Measurements from ENCODE around the gene RAB4A. TPM values are rescaled to one million over a fixed set of nuclear protein-coding genes. Genes with fewer than 3 reads are reported as not detected.

The RAB4A gene
- total and polyA plus RNA-seq, 3 experiments from 2014 or later = 24.4 to 34.9 (median 32.2) TPM

GRCh38 chr1:229339086-229339485 is 68.2 kb downstream of the RAB4A start:
- POLR2A ChIA-PET = interaction anchor here (0.6 kb wide), 1 partner anchor 728 kb away, joined by 3 read pairs; the partner anchor contains the start of gene GALNT2
- DNase-seq = no peak

GRCh38 chr1:229339520-229339919 is 68.6 kb downstream of the RAB4A start:
- H3K4me3 Mint-ChIP-seq = peak overlapping the region; percentile 10 to 93 (median 67)
- no peaks in the 10 kb centered on the region for H3K9me3 ChIP-seq (ENCODE audit: low read length)
- H3K4me1 ChIP-seq (ENCODE audit: insufficient read depth, low read length) = peaks cover 14% of the 10 kb centered on the region
- no peak overlapping the region for H3K4me3 ChIP-seq (ENCODE audit: low read length)
- peaks cover 4 to 19% (median 10%) of the 10 kb centered on the region in 3 donors for H3K36me3 Mint-ChIP-seq
- no peak for DNase-seq
- peaks cover 0 to 2% of the 10 kb centered on the region in 2 donors for H3K27me3 Mint-ChIP-seq
- H3K27me3 ChIP-seq (ENCODE audit: insufficient read depth, low read length, poor library complexity, severe bottlenecking) = no peaks in the 10 kb centered on the region
- H3K9me3 Mint-ChIP-seq = no peaks in the 10 kb centered on the region
- ChIA-PET CTCF (interaction anchor here (2.1 kb wide), 1 partner anchor 82 kb away, joined by 6 read pairs; no protein-coding TSS in a partner anchor), POLR2A (no interaction called here)
- peaks cover 43 to 68% (median 47%) of the 10 kb centered on the region in 3 donors for H3K4me1 Mint-ChIP-seq
- peak overlapping the region; percentile 0 to 85 (median 39) for H3K27ac Mint-ChIP-seq
- no peak overlapping the region for H3K27ac ChIP-seq (ENCODE audit: low read depth, low read length)
- no peaks in the 10 kb centered on the region for H3K36me3 ChIP-seq (ENCODE audit: insufficient read depth, low read length)

More at GRCh38 chr1:229339086-229339485, 68.2 kb downstream of the RAB4A start:
- Mint-ChIP-seq H3K4me1 (peaks cover 43 to 64% (median 47%) of the 10 kb centered on the region in 3 donors), H3K9me3 (no peaks in the 10 kb centered on the region), H3K27me3 (peaks cover 0 to 2% of the 10 kb centered on the region in 2 donors), H3K36me3 (peaks cover 7 to 22% (median 10%) of the 10 kb centered on the region in 3 donors), H3K4me3 (peak overlapping the region in 6 of 7 donors; percentile 10 to 93 (median 86)), H3K27ac (peak overlapping the region in 7 of 8 donors; percentile 0 to 85 (median 58))
- Histone ChIP-seq H3K27me3 (ENCODE audit: insufficient read depth, low read length, poor library complexity, severe bottlenecking) (no peaks in the 10 kb centered on the region), H3K9me3 (ENCODE audit: low read length) (no peaks in the 10 kb centered on the region), H3K27ac (ENCODE audit: low read depth, low read length) (no peak overlapping the region), H3K36me3 (ENCODE audit: insufficient read depth, low read length) (no peaks in the 10 kb centered on the region), H3K4me3 (ENCODE audit: low read length) (no peak overlapping the region), H3K4me1 (ENCODE audit: insufficient read depth, low read length) (peaks cover 14% of the 10 kb centered on the region)
- CTCF ChIA-PET = interaction anchor here (2.1 kb wide), 1 partner anchor 81 kb away, joined by 6 read pairs; no protein-coding TSS in a partner anchor

- Mint-ChIP-seq H3K9me3 (no peaks in the 10 kb centered on the region), H3K27ac (peak overlapping the region in 6 of 8 donors; percentile 37 to 88 (median 71)), H3K4me1 (peaks cover 43 to 68% (median 47%) of the 10 kb centered on the region in 3 donors), H3K27me3 (peaks cover 0 to 9% of the 10 kb centered on the region in 2 donors), H3K36me3 (peaks cover 0 to 11% (median 3%) of the 10 kb centered on the region in 3 donors), H3K4me3 (peak overlapping the region; percentile 80 to 93 (median 91))
- no peak for DNase-seq
- H3K36me3 ChIP-seq (ENCODE audit: insufficient read depth, low read length) = no peaks in the 10 kb centered on the region
- peak overlapping the region; percentile 27 for H3K4me3 ChIP-seq (ENCODE audit: low read length)
- peaks cover 14% of the 10 kb centered on the region for H3K4me1 ChIP-seq (ENCODE audit: insufficient read depth, low read length)
- H3K27ac ChIP-seq (ENCODE audit: low read depth, low read length) = no peak overlapping the region
- CTCF ChIA-PET = interaction anchor here (0.7 to 2.1 kb wide), 2 partner anchors 83 to 743 kb away, joined by 3 to 6 read pairs; no protein-coding TSS in a partner anchor
- POLR2A ChIA-PET = no interaction called here
- no peaks in the 10 kb centered on the region for H3K27me3 ChIP-seq (ENCODE audit: insufficient read depth, low read length, poor library complexity, severe bottlenecking)
- no peaks in the 10 kb centered on the region for H3K9me3 ChIP-seq (ENCODE audit: low read length)
These were observed 69.6 kb downstream of the RAB4A start for GRCh38 chr1:229340496-229340895.

- H3K4me1 ChIP-seq (ENCODE audit: insufficient read depth, low read length) = peaks cover 14% of the 10 kb centered on the region
- ChIA-PET CTCF (interaction anchor here (1.7 kb wide), 1 partner anchor 87 kb away, joined by 7 read pairs; no protein-coding TSS in a partner anchor), POLR2A (interaction anchor here (0.6 to 1.9 kb wide), 5 partner anchors 166 to 1814 kb away, joined by 3 to 11 read pairs (median 4); partner anchors contain the start of genes ABCB10 and NUP133)
- no peaks in the 10 kb centered on the region for H3K36me3 ChIP-seq (ENCODE audit: insufficient read depth, low read length)
- DNase-seq = peak; percentile 79 to 89 (median 83)
- no peaks in the 10 kb centered on the region for H3K27me3 ChIP-seq (ENCODE audit: insufficient read depth, low read length, poor library complexity, severe bottlenecking)
- no peaks in the 10 kb centered on the region for H3K9me3 ChIP-seq (ENCODE audit: low read length)
- peaks cover 7 to 16% of the 10 kb centered on the region in 2 donors for H3K27me3 Mint-ChIP-seq
- H3K4me1 Mint-ChIP-seq = peaks cover 42 to 60% (median 47%) of the 10 kb centered on the region in 3 donors
- peak overlapping the region; percentile 83 to 95 (median 93) for H3K4me3 Mint-ChIP-seq
- H3K9me3 Mint-ChIP-seq = no peaks in the 10 kb centered on the region
- peak overlapping the region; percentile 68 for H3K4me3 ChIP-seq (ENCODE audit: low read length)
- H3K36me3 Mint-ChIP-seq = peaks cover 0 to 10% (median 3%) of the 10 kb centered on the region in 3 donors
- peak overlapping the region; percentile 76 for H3K27ac ChIP-seq (ENCODE audit: low read depth, low read length)
- H3K27ac Mint-ChIP-seq = peak overlapping the region; percentile 79 to 96 (median 92)
These were observed 71.1 kb downstream of the RAB4A start for GRCh38 chr1:229341774-229342655.

- H3K9me3 ChIP-seq (ENCODE audit: low read length) = no peaks in the 10 kb centered on the region
- Mint-ChIP-seq H3K4me1 (peaks cover 37 to 51% (median 40%) of the 10 kb centered on the region in 3 donors), H3K4me3 (peak within 1 kb of the TSS; percentile 83 to 95 (median 93)), H3K9me3 (no peaks in the 10 kb centered on the region), H3K27me3 (peaks cover 10 to 25% of the 10 kb centered on the region in 2 donors), H3K36me3 (peaks cover 0 to 10% (median 0%) of the 10 kb centered on the region in 3 donors), H3K27ac (peak within 1 kb of the TSS; percentile 83 to 96 (median 92))
- no peaks in the 10 kb centered on the region for H3K36me3 ChIP-seq (ENCODE audit: insufficient read depth, low read length)
- no peaks in the 10 kb centered on the region for H3K27me3 ChIP-seq (ENCODE audit: insufficient read depth, low read length, poor library complexity, severe bottlenecking)
- ChIA-PET CTCF (interaction anchor here (1.6 to 1.7 kb wide), 2 partner anchors 88 to 138 kb away, joined by 3 to 7 read pairs; no protein-coding TSS in a partner anchor), POLR2A (interaction anchor here (0.6 to 1.9 kb wide), 3 partner anchors 165 to 216 kb away, joined by 3 to 11 read pairs (median 7); partner anchors contain the start of genes ABCB10 and NUP133)
- peak within 1 kb of the TSS; percentile 68 for H3K4me3 ChIP-seq (ENCODE audit: low read length)
- peak within 1 kb of the TSS; percentile 80 for H3K27ac ChIP-seq (ENCODE audit: low read depth, low read length)
- peak in 3 of 5 donors; percentile 49 to 76 (median 75) for DNase-seq
- H3K4me1 ChIP-seq (ENCODE audit: insufficient read depth, low read length) = peaks cover 14% of the 10 kb centered on the region
These were observed 72.0 kb downstream of the RAB4A start, which contains the start of gene CCSAP for GRCh38 chr1:229342656-229343569. Gene CCSAP (minus strand): TSS chr1:229343047. CDS start chr1:229342465, 582 bp downstream.

GRCh38 chr1:229344139-229344538 is 73.2 kb downstream of the RAB4A start:
- H3K27ac ChIP-seq (ENCODE audit: low read depth, low read length) = no peak overlapping the region
- H3K27me3 ChIP-seq (ENCODE audit: insufficient read depth, low read length, poor library complexity, severe bottlenecking) = no peaks in the 10 kb centered on the region
- H3K4me1 Mint-ChIP-seq = peaks cover 28 to 39% (median 29%) of the 10 kb centered on the region in 3 donors
- H3K36me3 Mint-ChIP-seq = peaks cover 0 to 10% (median 0%) of the 10 kb centered on the region in 3 donors
- H3K4me3 ChIP-seq (ENCODE audit: low read length) = no peak overlapping the region
- no peak for DNase-seq
- ChIA-PET POLR2A (interaction anchor here (1.9 kb wide), 1 partner anchor 215 kb away, joined by 11 read pairs; the partner anchor contains the start of gene ABCB10), CTCF (interaction anchor here (1.6 kb wide), 1 partner anchor 137 kb away, joined by 3 read pairs; no protein-coding TSS in a partner anchor)
- no peaks in the 10 kb centered on the region for H3K36me3 ChIP-seq (ENCODE audit: insufficient read depth, low read length)
- H3K4me3 Mint-ChIP-seq = peak overlapping the region; percentile 83 to 95 (median 88)
- peaks cover 14% of the 10 kb centered on the region for H3K4me1 ChIP-seq (ENCODE audit: insufficient read depth, low read length)
- H3K27ac Mint-ChIP-seq = peak overlapping the region in 3 of 8 donors; percentile 21 to 76 (median 53)
- no peaks in the 10 kb centered on the region for H3K9me3 Mint-ChIP-seq
- peaks cover 10 to 28% of the 10 kb centered on the region in 2 donors for H3K27me3 Mint-ChIP-seq
- H3K9me3 ChIP-seq (ENCODE audit: low read length) = no peaks in the 10 kb centered on the region

Data from CD8-positive, alpha-beta memory T cell (primary cell).